GM06990 (cell line): ENCODE measurements around the gene CBLN4.

Experiments used
- DNase-seq: peaks from one replicate; pipeline ENCODE4 v3.0.0-alpha.2; 2011; ENCODE audit not compliant: insufficient read length; ENCODE audit errors: extremely low read depth
- H3K27me3 ChIP-seq: replicated peaks from 2 replicates; pipeline ENCODE4 v1.6.0; 2011; ENCODE audit warnings: low read length; ENCODE audit not compliant: control insufficient read depth, insufficient read depth
- H3K36me3 ChIP-seq: 2 replicates; pipeline ENCODE4 v1.5.1; 2011; ENCODE audit warnings: low read length; ENCODE audit not compliant: control insufficient read depth, insufficient read depth
- H3K4me3 ChIP-seq: replicated peaks from 2 replicates; pipeline ENCODE4 v1.5.1; 2011; ENCODE audit warnings: low read depth, mild to moderate bottlenecking, control low read depth, low read length
- TF ChIP-seq, protein P1 (sequence below): IDR thresholded peaks from 2 replicates; pipeline ENCODE4 v1.5.1; 2011; ENCODE audit warnings: low read length, control low read depth, mild to moderate bottlenecking, inconsistent platforms; ENCODE audit not compliant: insufficient read depth, poor library complexity, severe bottlenecking

Gene CBLN4

DNA sequence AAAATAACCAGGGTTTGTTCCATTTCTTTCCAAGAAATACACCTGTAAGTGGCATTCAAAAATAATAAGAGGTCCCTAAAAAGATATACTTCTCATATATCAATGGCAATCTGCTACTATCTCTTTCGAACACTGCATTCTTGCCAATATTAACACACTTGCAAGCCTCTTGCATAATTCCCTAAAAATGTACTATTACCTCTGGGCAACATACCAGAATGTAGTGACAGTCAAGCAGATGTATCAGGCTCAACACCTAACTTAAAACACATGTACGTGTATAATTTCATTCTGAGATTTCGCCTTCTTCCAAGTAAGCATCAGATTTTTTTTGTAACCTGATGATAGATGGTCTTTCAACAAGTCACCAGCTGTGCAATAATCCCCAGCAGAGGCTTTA, 3.4 kb downstream of the CBLN4 start:
- no peaks in the 10 kb centered on the region for H3K27me3 ChIP-seq
- no peaks in the 10 kb centered on the region for H3K36me3 ChIP-seq
- TF ChIP-seq, protein P1, sequence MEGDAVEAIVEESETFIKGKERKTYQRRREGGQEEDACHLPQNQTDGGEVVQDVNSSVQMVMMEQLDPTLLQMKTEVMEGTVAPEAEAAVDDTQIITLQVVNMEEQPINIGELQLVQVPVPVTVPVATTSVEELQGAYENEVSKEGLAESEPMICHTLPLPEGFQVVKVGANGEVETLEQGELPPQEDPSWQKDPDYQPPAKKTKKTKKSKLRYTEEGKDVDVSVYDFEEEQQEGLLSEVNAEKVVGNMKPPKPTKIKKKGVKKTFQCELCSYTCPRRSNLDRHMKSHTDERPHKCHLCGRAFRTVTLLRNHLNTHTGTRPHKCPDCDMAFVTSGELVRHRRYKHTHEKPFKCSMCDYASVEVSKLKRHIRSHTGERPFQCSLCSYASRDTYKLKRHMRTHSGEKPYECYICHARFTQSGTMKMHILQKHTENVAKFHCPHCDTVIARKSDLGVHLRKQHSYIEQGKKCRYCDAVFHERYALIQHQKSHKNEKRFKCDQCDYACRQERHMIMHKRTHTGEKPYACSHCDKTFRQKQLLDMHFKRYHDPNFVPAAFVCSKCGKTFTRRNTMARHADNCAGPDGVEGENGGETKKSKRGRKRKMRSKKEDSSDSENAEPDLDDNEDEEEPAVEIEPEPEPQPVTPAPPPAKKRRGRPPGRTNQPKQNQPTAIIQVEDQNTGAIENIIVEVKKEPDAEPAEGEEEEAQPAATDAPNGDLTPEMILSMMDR, result no peak
- DNase-seq, result no peak
- H3K4me3 ChIP-seq, result no peak overlapping the region

DNA sequence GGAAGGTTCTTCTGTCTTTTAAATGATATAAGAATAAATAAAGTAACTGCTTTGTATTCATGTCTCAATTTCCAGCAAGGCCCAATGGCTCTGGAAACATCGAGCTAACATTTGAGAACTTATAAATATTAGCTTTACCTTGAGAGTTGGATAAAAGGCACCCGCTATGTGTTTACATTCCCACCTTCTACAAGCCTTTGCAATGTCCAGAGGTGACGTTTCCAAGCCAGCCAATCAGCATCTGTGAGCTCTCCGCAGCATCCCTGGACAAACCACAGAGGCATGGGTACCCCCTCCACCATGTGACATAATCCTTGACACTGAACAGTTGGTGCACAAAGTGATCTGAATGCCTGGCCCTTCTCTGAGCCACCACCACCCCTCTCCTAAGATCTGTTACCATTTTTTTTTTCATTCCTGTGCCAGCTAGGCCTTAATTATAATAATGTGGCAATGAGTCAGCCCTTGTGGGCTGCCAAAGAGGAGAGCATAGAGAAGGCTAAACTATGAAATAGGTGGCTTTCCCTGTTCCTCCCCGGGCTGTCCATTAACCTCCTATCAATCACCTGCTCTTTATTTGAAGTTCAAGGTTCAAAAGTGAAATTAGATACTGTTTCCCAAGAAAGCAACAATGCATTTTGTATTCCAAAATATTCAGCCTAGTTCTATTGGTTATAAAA, 4.1 kb downstream of the CBLN4 start:
- Histone ChIP-seq H3K4me3 (no peak overlapping the region), H3K27me3 (no peaks in the 10 kb centered on the region), H3K36me3 (no peaks in the 10 kb centered on the region)
- TF ChIP-seq, protein P1, result no peak
- DNase-seq, result no peak

DNA sequence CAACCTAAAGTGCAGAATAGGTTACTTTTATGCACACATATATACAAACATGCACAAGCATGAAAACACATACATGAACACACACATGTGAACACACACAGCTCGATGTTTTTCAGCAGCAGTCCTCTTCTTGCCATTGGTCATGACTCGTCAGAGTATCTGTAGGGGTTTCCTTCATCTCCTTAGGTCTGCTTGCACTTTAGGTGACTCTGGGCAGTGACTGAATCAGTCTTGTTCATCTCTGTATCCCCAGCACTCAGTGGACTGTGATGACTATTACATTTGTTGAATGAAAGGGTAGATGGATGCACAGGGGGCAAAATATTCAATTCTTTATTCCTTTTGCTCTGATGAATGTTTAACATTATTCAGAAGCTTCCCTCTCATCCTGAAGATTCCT, 26.8 kb downstream of the CBLN4 start:
- H3K27me3 ChIP-seq, result no peaks in the 10 kb centered on the region
- TF ChIP-seq, protein P1, result no peak
- no peak overlapping the region for H3K4me3 ChIP-seq
- no peaks in the 10 kb centered on the region for H3K36me3 ChIP-seq
- DNase-seq, result no peak

DNA sequence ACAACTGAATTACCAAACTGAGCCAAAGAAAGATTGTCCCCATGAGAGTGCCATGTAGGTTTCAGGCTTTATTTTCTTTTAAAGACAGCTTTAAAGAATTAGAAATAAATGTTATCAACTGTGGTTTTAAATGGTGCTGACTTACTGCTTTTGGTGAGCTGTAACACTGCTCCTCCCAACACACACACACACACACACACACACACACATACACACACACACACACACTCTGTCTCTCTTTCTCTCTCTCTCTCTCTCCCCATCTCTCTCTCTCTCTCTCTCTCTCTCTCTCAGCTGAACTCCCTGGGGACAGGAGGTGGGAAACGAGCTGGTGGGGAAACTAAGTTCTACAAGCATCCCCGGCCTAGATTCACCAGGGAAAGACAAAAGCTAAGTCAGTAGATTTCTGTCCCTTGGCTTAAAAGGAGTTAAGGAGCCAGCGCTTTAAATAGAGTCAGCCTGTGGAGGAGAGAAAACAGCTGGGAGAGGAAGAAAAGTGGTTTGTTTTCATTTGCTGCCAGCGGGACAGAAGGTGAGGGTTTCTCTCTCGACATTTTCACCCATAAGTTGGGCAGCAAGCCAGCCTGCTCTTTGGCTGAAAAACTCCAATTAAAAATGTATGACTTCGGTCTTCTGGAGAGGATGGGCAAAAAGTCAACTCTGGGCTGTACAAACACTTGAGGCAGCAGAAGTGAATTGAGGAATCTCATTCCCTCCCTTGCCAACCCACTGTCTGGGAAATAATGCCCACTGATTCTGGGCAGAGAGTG, 27.4 kb downstream of the CBLN4 start:
- H3K36me3 ChIP-seq, result no peaks in the 10 kb centered on the region
- no peaks in the 10 kb centered on the region for H3K27me3 ChIP-seq
- TF ChIP-seq, protein P1, result no peak
- H3K4me3 ChIP-seq, result no peak overlapping the region
- DNase-seq, result no peak

DNA sequence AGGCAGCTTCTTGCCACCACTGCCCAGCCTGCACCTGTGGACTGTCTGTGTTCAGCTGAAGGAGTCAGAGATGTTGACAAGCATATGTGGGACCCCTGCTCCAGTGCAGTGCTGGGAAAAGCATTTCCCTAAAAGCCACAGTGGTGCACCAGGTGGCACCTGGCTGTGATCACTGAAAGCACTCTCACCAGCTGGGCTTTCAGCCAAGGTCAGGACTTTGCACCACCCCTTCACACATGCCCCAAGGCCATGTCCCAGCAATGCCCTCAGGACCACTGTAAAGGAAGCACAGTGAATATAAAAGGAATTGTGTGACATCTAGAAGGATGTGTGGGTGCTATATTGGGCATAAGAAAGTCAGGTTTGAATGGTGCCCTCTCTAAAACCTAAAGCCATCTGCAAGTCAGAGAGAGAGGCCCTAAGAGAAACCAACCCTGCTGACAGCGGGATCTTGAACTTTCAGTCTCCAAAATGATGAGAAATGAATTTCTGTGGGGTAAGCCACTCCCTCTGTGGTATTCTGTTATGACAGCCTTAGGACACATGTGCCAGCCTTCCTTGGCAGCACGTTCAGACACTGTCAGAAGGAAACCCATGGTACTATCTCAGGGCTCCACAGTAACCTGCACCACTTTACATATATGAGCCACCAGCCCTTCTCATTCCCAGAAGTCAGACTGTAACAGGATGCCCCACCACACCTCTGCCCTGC, 30.7 kb downstream of the CBLN4 start:
- no peak overlapping the region for H3K4me3 ChIP-seq
- no peak for DNase-seq
- no peaks in the 10 kb centered on the region for H3K36me3 ChIP-seq
- H3K27me3 ChIP-seq, result no peaks in the 10 kb centered on the region
- TF ChIP-seq, protein P1, result no peak
